Thymus (tissue), 11 donors: ENCODE results near the gene CXCL14. TPM values are rescaled to one million over a fixed set of nuclear protein-coding genes. Genes with fewer than 3 reads are reported as not detected.

Experiments
- DNase-seq, 9 donors: peaks; one replicate each; pipeline ENCODE4 v3.0.0-alpha.2; 2013; ENCODE audit warnings: low spot score in 9 of 9, low read depth in 6 of 9, missing footprints in 1 of 9
- H3K27ac ChIP-seq, 2 donors: one replicate each; pipeline ENCODE4 v1.5.1; 2013; ENCODE audit warnings: control low read depth in 1 of 2, low read depth in 1 of 2, low read length in 1 of 2, mild to moderate bottlenecking in 1 of 2, moderate library complexity in 1 of 2
- H3K27me3 ChIP-seq, 2 donors: one replicate each; pipeline ENCODE4 v1.5.1; 2013; ENCODE audit warnings: low read length in 1 of 2; ENCODE audit not compliant: control insufficient read depth in 2 of 2, insufficient read depth in 1 of 2
- H3K36me3 ChIP-seq, 2 donors: one replicate each; pipeline ENCODE4 v1.5.1; 2013; ENCODE audit warnings: low read length in 1 of 2, mild to moderate bottlenecking in 1 of 2, moderate library complexity in 1 of 2; ENCODE audit not compliant: control insufficient read depth in 2 of 2, insufficient read depth in 2 of 2
- H3K4me1 ChIP-seq, 2 donors: one replicate each; pipeline ENCODE4 v1.5.1; 2013; ENCODE audit warnings: low read length in 2 of 2; ENCODE audit not compliant: control insufficient read depth in 2 of 2, insufficient read depth in 2 of 2
- H3K4me3 ChIP-seq, 2 donors: one replicate each; pipeline ENCODE4 v1.5.1; 2013; ENCODE audit warnings: low read length in 2 of 2, control low read depth in 1 of 2, mild to moderate bottlenecking in 1 of 2
- H3K9me3 ChIP-seq, 2 donors: one replicate each; pipeline ENCODE4 v1.5.1; 2013; ENCODE audit warnings: low read length in 1 of 2, mild to moderate bottlenecking in 1 of 2; ENCODE audit not compliant: control insufficient read depth in 2 of 2, insufficient read depth in 1 of 2
- WGBS: extraction: QIAGEN DNeasy Blood & Tissue Kit; methylation state at CpG from one replicate; pipeline ENCODE4 v1.1.7; 2013; 5-methylcytosine and 5-hydroxymethylcytosine counted together
- polyA plus RNA-seq: library from polyadenylated mRNA; stranded (reverse); fragments of 200-250 nt; gene quantifications from one replicate; pipeline ENCODE4 v1.2.3, GENCODE V29; 2013
- total RNA-seq: library from RNA; stranded (reverse); fragments of 120-200 nt; gene quantifications from one replicate; pipeline ENCODE4 v1.2.4, GENCODE V29; 2013
- donor health status: healthy.

The CXCL14 gene
- total and polyA plus RNA-seq, 2 donors = 12.6 to 17.0 TPM

- peaks cover 0 to 3% of the 10 kb centered on the region in 2 donors for H3K4me1 ChIP-seq
- no peaks in the 10 kb centered on the region for H3K36me3 ChIP-seq
- H3K27ac ChIP-seq = no peak overlapping the region
- 76% methylated on average over 7 of the region's 7 CpGs for WGBS
- DNase-seq = no peak
- H3K27me3 ChIP-seq = peaks cover 0 to 42% of the 10 kb centered on the region in 2 donors
- H3K4me3 ChIP-seq = no peak overlapping the region
- no peaks in the 10 kb centered on the region for H3K9me3 ChIP-seq
Observed at GRCh38 chr5:135556620-135557019, 22.2 kb downstream of the CXCL14 start.

GRCh38 chr5:135555530-135555929 is 23.3 kb downstream of the CXCL14 start:
- Histone ChIP-seq H3K4me3 (no peak overlapping the region), H3K27me3 (peaks cover 0 to 52% of the 10 kb centered on the region in 2 donors), H3K9me3 (no peaks in the 10 kb centered on the region), H3K36me3 (no peaks in the 10 kb centered on the region), H3K4me1 (no peaks in the 10 kb centered on the region), H3K27ac (no peak overlapping the region)
- 92% methylated on average over 2 of the region's 2 CpGs for WGBS
- DNase-seq = no peak

GRCh38 chr5:135553688-135554462 is 24.9 kb downstream of the CXCL14 start:
- H3K4me1 ChIP-seq = no peaks in the 10 kb centered on the region
- no peaks in the 10 kb centered on the region for H3K36me3 ChIP-seq
- no peak for DNase-seq
- peaks cover 0 to 59% of the 10 kb centered on the region in 2 donors for H3K27me3 ChIP-seq
- H3K4me3 ChIP-seq = no peak overlapping the region
- H3K27ac ChIP-seq = no peak overlapping the region
- WGBS = 27% methylated on average over 8 of the region's 8 CpGs
- no peaks in the 10 kb centered on the region for H3K9me3 ChIP-seq

GRCh38 chr5:135551593-135552447 is 27.0 kb downstream of the CXCL14 start:
- WGBS = 46% methylated on average over 15 of the region's 15 CpGs
- Histone ChIP-seq H3K4me1 (no peaks in the 10 kb centered on the region), H3K27me3 (peaks cover 9 to 70% of the 10 kb centered on the region in 2 donors), H3K9me3 (no peaks in the 10 kb centered on the region), H3K27ac (no peak overlapping the region), H3K4me3 (no peak overlapping the region), H3K36me3 (no peaks in the 10 kb centered on the region)
- peak in 8 of 9 donors; percentile 15 to 69 (median 44) for DNase-seq

- Histone ChIP-seq H3K36me3 (no peaks in the 10 kb centered on the region), H3K9me3 (no peaks in the 10 kb centered on the region), H3K4me1 (no peaks in the 10 kb centered on the region), H3K27ac (no peak overlapping the region), H3K4me3 (no peak overlapping the region), H3K27me3 (peaks cover 32 to 87% of the 10 kb centered on the region in 2 donors)
- DNase-seq = no peak
- 52% methylated on average over 4 of the region's 4 CpGs for WGBS
Observed at GRCh38 chr5:135549413-135549812, 29.4 kb downstream of the CXCL14 start.

GRCh38 chr5:135547590-135548254 is 31.1 kb downstream of the CXCL14 start:
- Histone ChIP-seq H3K4me1 (peaks cover 0 to 3% of the 10 kb centered on the region in 2 donors), H3K9me3 (peaks cover 0 to 4% of the 10 kb centered on the region in 2 donors), H3K27me3 (peaks cover 43 to 92% of the 10 kb centered on the region in 2 donors), H3K4me3 (no peak overlapping the region), H3K27ac (no peak overlapping the region), H3K36me3 (no peaks in the 10 kb centered on the region)
- WGBS = 44% methylated on average over 8 of the region's 8 CpGs
- DNase-seq = no peak

GRCh38 chr5:135546912-135547311 is 31.9 kb downstream of the CXCL14 start:
- Histone ChIP-seq H3K27me3 (peaks cover 51 to 99% of the 10 kb centered on the region in 2 donors), H3K27ac (no peak overlapping the region), H3K4me1 (peaks cover 0 to 3% of the 10 kb centered on the region in 2 donors), H3K4me3 (no peak overlapping the region), H3K9me3 (peaks cover 0 to 4% of the 10 kb centered on the region in 2 donors), H3K36me3 (no peaks in the 10 kb centered on the region)
- 59% methylated on average over 4 of the region's 4 CpGs for WGBS
- no peak for DNase-seq

GRCh38 chr5:135546101-135546500 is 32.7 kb downstream of the CXCL14 start:
- Histone ChIP-seq H3K4me1 (peaks cover 0 to 3% of the 10 kb centered on the region in 2 donors), H3K27ac (no peak overlapping the region), H3K36me3 (no peaks in the 10 kb centered on the region), H3K4me3 (no peak overlapping the region), H3K9me3 (peaks cover 0 to 4% of the 10 kb centered on the region in 2 donors), H3K27me3 (peaks cover 59 to 99% of the 10 kb centered on the region in 2 donors)
- 51% methylated on average over 12 of the region's 12 CpGs for WGBS
- DNase-seq = no peak
